GM18505 (cell line): ENCODE data around the gene NPAS3.

Experiments used
- ATAC-seq: cut with Tn5 transposase; IDR thresholded peaks from one replicate; pipeline ENCODE4 v1.9.1; 2021; ENCODE audit not compliant: unreplicated experiment
- POLR2A ChIP-seq: IDR thresholded peaks from 4 replicates; pipeline ENCODE4 v1.6.1; 2011; ENCODE audit warnings: borderline replicate concordance; ENCODE audit not compliant: insufficient read depth, insufficient read length; ENCODE audit errors: extremely low read depth

The NPAS3 gene

GRCh38 chr14:33568935-33569579 is 630.4 kb downstream of the NPAS3 start:
- no peak for ATAC-seq
- no peak for TF ChIP-seq POLR2A

GRCh38 chr14:33569821-33570687 is 631.4 kb downstream of the NPAS3 start:
- ATAC-seq = no peak
- TF ChIP-seq POLR2A = no peak

GRCh38 chr14:33570694-33571310 is 632.1 kb downstream of the NPAS3 start:
- no peak for TF ChIP-seq POLR2A
- no peak for ATAC-seq

- ATAC-seq = no peak
- no peak for TF ChIP-seq POLR2A
Observed at GRCh38 chr14:33573301-33573880, 634.7 kb downstream of the NPAS3 start.

- ATAC-seq = no peak
Observed at GRCh38 chr14:33576014-33576413, 637.3 kb downstream of the NPAS3 start.

GRCh38 chr14:33578461-33579216 is 640.0 kb downstream of the NPAS3 start:
- no peak for ATAC-seq

More at GRCh38 chr14:33576014-33576413, 637.3 kb downstream of the NPAS3 start:
- TF ChIP-seq POLR2A = no peak

GRCh38 chr14:33580231-33580749 is 641.6 kb downstream of the NPAS3 start:
- no peak for TF ChIP-seq POLR2A
- no peak for ATAC-seq

More at GRCh38 chr14:33578461-33579216, 640.0 kb downstream of the NPAS3 start:
- TF ChIP-seq POLR2A = no peak

GRCh38 chr14:33580841-33581240 is 642.2 kb downstream of the NPAS3 start:
- no peak for ATAC-seq
- no peak for TF ChIP-seq POLR2A

- no peak for ATAC-seq
- TF ChIP-seq POLR2A = no peak
Observed at GRCh38 chr14:33584697-33585096, 646.0 kb downstream of the NPAS3 start.

GRCh38 chr14:33586806-33587205 is 648.1 kb downstream of the NPAS3 start:
- TF ChIP-seq POLR2A = no peak
- no peak for ATAC-seq

- ATAC-seq = no peak
- no peak for TF ChIP-seq POLR2A
Observed at GRCh38 chr14:33587791-33588190, 649.1 kb downstream of the NPAS3 start.

GRCh38 chr14:33588771-33589170 is 650.1 kb downstream of the NPAS3 start:
- TF ChIP-seq POLR2A = no peak
- no peak for ATAC-seq
